HG02623 (cell line): ENCODE measurements around the gene GAL3ST1.
"Not testable (repeated sequence)": the region's sequence is repeated elsewhere in the genome, so short reads cannot be mapped to it uniquely, and the experiment has no call there.

ENCODE experiments used
- ATAC-seq: cut with Tn5 transposase; IDR thresholded peaks from one replicate; pipeline ENCODE4 v1.9.1; 2021; ENCODE audit warnings: moderate library complexity; ENCODE audit not compliant: unreplicated experiment

Gene GAL3ST1

DNA sequence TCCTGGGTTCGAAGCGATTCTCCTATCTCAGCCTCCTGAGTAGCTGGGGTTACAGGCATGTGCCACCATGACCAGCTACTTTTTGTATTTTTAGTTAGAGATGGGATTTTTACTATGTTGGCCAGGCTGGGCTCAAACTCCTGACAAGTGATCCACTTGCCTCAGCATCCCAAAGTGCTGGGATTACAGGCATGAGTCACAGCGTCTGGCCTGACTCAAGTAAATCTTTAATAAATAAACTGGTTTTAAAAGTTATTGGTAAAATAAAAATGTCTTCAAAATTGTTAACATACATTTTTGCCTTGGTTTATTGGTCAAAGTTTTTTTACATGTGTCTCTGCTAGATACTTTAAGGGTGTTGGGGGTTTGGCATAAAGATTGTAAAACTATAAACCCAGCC, 24.5 kb upstream of the GAL3ST1 start:
- ATAC-seq, result no peak

DNA sequence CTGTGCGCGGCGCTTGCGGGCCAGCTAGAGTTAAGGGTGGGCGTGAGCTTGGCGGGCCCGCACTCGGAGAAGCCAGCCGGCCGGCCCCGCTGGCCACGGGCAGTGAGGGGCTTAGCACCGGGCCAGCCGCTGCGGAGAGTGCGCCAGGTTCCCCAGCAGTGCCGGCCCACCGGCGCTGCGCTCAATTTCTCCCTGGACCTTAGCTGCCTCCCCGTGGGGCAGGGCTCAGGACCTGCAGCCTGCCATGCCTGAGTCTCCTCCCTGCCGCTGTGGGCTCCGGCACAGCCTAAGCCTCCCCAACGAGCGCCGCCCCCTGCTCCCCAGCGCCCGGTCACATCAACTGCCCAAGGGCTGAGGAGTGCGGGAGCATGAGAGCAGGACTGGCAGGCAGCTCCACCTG, 22.4 kb upstream of the GAL3ST1 start:
- no peak for ATAC-seq

DNA sequence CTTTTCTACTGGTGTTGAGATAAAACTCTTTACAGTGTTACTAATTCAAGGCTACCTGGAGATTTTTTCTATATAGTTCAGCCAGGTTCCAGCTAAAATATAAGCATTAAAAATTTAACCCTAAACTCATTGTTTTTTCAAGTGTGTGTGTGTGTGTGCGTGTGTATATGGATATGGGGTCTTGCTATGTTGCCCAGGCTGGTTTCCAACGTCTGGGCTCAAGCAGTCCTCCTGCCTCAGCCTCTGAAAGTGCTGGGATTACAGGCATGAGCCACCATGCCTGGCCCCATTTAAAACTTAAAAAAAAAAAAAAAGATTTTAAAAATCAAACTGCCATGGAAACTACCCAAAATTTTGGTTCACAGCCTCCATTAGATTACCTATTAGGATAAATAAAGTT, 21.7 kb upstream of the GAL3ST1 start:
- no peak for ATAC-seq

DNA sequence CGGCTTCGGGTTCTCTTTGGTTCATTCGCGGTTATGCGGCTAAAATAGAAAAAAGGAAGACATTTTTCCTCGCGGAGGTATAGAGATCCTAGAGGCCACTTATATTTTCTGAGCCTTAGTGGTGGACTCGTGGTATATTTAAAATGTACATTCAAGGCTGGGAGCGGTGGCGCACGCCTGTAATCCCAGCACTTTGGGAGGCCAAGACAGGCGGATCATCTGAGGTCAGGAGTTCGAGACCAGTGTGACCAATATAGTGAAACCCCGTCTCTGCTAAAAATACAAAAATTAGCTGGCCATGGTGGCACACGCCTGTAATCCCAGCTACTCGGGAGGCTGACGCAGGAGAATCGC, 17.9 kb upstream of the GAL3ST1 start:
- not testable (repeated sequence) for ATAC-seq

DNA sequence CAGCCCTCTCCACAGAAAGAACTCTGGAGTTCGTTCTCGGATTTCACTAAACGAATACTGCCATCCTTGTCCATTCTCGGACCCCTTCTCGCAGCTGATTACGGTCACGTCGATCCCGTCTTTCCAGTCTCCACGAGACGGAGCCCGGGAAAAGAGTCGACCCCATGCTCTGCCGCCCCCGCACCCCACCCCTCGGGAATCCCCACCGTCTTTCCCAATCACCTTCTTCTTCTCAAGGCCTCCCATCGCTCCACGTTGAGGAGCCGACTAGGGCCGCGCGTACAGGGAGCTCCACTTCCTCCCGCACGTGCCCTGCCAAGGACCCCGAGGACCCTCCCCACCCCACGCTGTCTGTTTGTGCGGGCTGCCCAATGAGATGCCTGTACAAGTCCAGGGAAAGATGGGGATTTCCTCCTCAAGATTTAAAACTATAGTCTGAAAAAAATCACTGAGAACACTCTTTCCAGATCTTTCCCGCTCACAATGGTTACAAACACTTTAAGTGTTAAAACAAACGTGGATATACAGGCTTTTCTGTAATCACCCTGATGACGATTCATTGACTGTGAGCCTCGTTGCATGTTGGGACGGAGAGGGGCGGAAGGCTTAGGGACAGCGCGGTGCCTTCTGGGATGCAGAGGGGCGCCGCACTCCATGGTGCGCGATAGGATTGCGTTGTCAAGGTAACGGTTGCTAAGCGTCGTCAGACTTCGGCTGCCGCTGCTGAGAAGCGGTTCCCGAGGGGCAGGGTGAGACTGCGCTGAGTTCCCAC, 17.3 kb upstream of the GAL3ST1 start, which contains the start of gene PES1:
Gene PES1, minus strand, starts transcription at position 323 of the 772 bp plus-strand sequence. Its CDS starts 77 bp downstream, at position 246.
- ATAC-seq, result peak; percentile 94

DNA sequence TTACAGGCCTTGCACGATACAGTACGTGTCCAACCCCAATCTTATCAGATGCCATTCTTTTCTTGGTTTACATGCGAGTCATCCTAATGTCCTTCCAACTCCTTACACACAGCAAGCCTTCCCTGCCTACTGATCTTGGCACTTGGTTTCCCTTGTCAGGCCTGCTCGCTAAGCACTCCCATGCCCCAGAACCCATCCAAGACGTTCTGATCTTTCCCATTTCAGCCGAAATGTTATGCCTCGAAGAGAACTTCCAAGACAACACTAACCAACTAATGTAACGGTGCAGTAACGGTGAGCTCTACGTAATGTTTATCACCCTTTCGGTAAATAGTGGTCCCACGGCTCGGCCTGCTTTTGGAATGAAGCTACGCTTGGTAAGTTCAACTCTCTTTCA, 16.7 kb upstream of the GAL3ST1 start:
- no peak for ATAC-seq

DNA sequence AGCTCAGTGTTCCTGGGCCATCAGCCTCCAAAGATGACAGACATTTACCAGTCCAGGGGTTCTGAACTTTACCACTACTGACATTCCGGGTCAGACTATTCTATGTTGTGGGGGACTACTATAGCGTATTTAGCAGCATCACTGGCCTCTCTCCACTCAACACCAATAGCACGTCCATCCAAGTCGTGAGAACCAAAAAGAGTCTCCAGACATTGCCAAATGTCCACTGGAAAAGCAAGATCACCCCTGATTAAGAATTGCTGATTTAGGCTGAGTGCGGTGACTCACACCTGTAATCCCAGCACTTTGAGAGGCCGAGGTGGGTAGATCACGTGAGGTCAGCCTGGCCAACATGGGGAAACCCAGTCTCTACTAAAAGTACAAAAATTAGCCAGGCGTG, 11.9 kb upstream of the GAL3ST1 start:
- ATAC-seq, result no peak

DNA sequence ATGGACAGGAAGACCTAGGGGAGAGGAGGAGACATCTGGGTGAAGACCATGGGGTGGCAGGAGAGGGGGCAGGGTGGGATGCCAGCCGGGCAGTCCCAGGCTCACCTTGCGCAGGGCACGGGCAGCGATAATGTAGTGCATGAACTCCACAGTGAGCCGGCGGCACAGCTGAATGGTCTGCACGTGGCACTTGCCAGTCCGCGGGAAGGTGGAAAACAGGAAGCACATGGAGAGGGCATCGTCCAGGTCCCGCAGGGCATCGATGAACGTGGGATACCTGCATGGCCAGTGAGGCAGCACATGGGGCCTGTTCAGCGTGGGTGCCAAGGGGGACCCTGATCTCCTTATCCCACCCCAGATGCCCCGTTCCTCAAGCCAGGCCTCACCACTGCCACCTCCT, 10.0 kb upstream of the GAL3ST1 start:
- no peak for ATAC-seq

DNA sequence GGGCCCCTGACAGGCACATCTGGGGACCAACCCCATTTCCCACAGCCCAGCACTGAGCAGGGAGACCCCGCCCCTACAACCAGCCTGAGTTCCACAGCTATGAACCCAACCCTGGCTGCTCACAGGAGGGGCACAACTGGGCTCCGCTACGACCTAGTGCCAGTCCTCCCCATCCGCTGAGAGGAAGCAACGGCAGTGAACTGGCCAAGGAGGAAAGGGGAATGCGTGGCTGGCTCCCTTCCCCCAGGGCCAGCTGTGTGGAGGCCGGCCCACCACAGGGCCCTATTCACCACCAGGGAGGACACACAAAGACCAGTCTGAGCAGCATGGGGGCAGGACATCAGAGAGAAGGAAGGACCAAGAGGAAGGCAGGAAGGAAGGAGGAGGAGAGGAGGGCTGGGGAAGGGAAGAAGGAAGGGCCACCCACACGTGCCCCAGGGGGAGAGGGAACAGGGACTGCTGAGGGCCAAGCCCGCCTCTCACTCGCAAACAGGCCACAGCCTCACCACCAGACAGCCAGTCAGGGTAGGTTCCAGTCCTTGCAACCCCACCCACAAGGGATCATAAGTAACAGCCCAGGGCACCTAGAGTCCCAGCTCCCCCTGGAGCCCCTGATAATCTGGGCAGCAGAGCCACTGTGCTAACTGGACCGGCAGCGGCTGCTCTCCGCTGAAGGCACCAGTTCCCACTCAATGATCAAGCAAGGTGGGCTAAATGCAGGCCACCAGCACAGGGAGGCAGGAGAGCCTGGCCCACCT, 8.5 kb upstream of the GAL3ST1 start:
- ATAC-seq, result no peak

DNA sequence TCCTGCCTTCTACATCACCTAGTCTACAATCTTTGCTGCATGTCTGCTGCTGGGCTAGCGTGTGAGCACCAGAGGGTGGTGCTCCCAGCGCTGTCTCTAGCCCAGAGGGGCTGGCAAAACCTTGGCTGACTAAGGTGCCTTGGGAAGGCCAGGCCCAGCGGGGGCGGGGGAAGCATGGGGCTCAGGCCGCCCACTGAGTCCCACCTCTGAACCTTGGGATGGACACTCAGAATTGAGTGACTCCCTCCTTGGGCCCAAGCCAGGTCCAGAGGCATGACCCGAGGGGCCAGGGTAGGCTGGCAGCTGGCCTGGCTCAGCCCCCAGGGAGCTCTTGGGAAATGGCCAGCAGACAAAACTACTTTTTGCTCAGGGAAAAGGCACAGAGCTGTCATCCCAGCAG, 7.6 kb upstream of the GAL3ST1 start:
- ATAC-seq, result no peak

DNA sequence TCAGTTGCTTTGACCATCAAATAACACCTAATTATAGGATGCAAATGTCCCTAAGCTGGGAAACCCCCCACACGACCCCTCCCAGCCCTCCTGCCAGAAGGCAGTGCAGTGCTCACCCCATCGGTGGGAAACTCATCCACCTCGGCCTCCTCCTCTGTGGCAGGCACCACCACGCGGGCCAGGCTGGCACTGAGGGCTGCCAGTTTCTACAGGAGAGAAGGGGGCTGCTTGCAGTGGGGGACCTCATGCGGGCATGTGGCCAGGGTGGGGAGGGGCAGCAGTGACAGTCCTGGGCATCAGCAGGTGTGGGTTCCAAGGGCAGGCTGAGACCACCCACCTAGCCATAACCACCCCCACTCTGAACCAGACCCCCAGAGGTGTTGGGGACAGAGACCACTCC, 6.4 kb upstream of the GAL3ST1 start:
- no peak for ATAC-seq

DNA sequence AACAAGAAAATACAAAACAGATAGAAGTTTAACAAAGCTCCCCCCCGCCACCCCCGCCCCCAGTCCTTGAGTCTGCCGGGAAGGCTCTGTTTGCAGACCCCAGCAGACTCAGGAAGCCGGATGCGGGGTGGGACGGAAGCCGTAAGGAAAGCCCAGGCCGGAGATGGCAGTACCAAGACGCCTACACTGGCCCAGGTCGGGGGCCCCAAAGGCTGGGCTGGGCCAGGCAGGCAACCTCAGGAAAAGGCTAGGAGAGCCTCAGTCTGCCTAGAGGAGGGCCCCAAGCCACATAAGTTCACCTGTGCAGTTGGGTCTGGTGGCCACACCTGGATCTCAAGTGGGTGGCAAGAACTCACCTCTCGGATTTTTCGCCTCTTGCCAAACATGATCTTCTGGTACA, 4.0 kb upstream of the GAL3ST1 start:
- no peak for ATAC-seq

DNA sequence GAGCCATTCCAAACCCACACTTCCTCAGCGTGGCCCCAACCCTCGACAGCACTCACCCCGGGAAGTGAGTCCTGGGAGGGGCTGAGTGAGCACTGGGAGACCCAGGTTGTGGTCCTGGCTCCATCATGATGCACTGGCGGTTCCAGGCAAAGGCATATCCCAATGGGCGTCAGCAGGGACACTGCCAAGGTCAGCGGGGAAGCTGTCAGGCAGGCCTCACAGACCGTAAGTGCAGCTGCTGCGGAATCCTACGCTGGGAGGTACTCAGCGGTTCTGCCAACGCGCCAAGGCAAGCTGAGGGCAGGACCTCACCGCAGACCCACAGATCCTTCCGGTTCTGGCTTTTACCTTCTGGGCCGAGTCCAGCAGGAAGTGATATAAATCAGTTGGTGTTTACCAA, 1.4 kb upstream of the GAL3ST1 start:
- ATAC-seq, result no peak

DNA sequence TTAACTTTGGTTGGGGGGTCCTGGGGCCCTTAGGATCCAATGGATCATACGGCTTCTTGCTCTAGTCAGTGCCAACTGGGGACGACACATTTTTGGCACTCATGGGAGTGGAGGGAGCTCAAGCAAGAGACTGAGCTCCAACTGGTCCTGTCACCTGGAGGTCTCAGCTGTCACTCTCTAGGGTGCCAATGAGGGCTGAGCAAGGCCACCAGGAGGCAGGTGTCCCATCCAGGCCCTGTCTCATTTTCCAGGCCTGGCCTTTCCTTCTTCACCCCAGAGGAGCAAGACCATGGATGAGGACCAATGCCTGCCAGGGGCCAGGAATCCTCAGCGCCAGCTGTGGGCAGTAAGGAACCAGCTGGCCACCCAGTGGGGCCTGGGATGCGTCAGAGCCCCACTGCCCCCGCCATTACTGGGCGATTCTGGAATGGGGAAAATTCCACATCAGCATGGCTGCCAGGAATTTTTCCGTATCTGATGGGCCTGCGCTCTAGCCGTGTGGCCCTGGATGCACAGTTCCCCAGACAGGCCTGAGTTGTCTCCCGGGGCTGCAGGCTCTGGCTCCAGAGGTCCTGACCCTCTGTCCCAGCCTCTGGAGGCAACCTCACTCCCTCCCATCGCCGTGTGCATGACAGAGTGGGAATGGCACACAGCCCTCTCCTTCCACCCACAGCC, 669 bp upstream of the GAL3ST1 start:
- ATAC-seq, result no peak

DNA sequence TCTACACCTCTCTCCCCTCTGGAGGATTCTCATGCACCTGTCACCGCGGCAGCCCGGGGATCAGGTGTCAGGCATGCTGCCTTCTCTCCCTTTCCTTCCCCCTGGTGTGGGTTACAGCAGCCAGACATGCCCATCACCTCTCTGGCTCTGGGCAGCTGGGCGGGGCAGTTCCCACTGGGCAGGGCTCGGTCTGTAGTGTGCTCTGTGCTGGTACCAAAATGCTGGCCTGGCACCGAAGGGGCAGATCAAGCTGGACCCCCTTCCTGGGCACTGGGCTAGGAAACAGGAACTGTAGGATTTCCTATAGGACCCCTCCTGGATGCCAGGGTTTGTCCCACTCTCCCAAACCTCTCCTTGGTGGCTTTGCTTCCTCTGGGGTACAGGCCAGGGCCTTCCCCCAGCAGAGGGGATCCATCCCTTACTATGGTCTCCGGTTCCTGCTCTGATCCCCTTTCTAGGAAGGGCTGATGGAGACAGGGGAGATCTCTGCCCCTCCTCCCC, 821 bp downstream of the GAL3ST1 start:
- no peak for ATAC-seq

DNA sequence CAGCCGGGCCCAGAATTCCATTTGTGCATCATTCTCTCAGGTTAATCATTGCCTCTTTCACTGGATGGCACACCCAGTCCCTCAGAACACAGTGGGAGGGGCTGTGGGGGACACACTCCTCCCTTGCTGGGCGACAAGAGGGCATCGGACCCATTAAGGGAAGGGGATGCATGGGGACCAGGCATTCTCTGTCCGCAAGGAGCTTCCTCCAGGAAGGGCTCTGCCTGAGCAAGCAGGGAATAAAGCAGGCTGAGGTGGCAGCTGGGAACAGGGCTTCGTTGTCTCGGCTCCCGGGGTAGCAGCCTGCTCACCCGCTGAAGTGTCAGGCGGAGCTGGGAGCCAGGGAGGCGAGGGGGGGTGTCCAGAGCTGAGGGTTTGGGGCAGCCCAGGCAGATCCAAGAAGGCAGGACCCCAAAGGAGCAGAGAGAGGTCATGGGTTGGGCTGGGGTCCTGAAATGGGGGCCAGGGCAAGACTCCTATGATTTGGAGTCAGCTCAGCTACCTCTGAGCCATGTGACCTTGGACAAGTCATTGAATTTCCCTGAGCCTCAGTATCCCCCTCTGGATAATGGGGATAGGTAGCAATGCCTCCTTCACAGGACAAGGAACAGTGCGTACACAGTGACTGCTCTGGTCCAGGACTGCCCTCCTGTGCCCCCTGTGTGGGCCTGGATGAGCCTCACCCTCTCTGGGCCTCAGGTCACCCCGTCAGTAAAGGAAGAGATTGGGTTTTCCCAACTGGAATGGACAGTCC, 1.4 kb downstream of the GAL3ST1 start:
- ATAC-seq, result no peak

DNA sequence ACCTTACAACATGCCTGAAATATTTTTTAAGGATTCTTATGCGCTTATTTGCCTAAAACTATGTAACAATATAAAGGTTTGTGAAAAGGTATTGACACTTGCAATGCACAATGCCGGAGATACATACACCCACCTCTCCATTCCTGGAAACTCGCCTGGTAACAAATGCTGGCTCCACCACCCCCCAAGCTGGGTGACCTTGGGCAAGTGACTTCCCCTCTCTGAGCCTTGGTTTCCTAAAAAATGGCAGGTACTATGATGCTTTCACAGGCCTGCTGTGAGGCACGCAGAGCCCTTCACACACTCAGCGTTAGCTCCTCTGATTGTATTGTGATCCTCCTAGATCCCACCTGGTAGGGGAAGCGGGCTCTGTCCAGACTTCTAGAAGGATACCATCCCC, 2.3 kb downstream of the GAL3ST1 start:
- no peak for ATAC-seq

DNA sequence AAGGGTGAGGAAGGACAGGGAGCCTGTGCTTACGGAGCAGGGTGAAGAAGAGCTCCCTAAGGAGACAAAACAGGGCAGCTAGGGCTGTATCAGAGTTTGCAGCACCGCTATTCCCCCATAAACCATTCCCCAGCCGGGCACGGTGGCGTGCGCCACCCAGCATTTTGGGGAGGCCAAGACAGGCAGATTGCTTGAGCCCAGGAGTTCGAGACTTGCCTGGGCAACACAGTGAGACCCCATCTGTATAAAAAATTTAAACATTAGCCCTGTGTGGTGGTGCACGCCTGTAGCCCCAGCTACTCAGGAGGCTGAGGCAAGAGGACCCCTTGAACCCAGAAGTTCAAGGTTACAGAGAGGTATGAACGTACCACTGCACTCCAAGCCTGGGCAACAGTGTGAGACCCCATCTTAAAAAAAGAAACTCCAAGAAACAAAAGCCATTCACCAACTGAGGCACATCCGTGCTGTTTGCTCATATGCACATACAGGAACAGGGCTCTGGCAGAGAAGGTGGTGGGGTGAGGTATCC, 4.7 kb downstream of the GAL3ST1 start:
- no peak for ATAC-seq

DNA sequence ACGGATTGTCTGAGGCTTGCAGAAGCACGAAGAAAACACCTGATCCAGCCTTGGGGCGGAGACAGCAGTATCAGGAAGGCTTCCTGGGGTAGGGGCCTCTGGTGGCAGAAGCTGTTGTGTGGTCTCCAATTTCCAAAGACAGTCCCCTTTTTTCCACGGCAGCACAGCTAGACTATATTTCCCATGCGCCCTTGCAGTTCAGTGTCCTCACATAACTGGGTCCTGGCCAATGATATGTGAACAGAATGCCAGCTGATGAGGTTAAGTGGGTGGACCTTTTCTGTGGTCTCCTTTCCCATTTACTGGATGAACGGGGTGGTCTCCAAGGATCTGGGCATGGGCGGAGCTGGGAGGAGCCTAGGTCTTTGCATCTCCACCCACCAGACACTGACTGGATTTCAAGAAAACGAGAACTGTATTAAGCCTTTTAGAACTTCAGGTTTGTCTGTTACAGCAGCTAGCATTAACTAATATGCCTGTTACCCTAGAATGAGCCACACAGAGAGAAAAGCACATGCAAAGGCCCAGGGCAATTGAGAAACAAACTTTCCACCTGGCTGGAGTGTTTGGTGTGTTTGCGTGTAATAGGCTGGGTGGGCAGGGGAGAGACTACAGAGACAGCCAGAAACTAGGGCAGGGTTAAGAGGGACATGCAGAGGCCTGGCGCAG, 6.2 kb downstream of the GAL3ST1 start:
- no peak for ATAC-seq

DNA sequence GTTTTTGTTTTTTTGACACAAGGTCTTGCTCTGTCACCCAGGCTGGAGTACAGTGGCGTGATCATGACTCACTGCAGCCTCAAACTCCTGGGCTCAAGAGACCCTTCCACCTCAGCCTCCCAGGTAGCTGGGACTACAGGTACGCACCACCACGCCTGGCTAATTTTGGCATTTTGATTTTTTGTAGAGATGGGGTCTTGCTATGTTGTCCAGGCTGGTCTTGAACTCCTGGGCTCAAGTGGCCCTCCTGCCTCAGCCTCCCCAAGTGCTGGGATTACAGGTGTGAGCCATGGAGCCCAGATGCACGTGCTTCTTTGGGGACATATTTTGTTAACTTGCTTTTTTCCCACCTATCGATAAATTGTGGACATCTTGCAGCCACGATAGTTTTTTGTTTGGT, 7.2 kb downstream of the GAL3ST1 start:
- ATAC-seq, result not testable (repeated sequence)
